ENCODE results near the gene PTPRM. TPM values are rescaled to one million over a fixed set of nuclear protein-coding genes. Genes with fewer than 3 reads are reported as not detected.

PTPRM gene
- total and polyA plus RNA-seq, 2 of the 4 experiments (the other 2 are of a cell fraction): 28.3 to 51.2 TPM

- Histone ChIP-seq H4K8ac (ENCODE audit: low read depth in 2 of 2, low read length in 2 of 2) (no peak overlapping the region), H3K9me1 (ENCODE audit: insufficient read depth, low read length) (no peaks in the 10 kb centered on the region), H4K91ac (ENCODE audit: insufficient read depth, low read depth, low read length) (no peak overlapping the region), H2BK15ac (ENCODE audit: low read depth, low read length) (no peak overlapping the region), H4K5ac (ENCODE audit: low read depth, low read length) (no peak overlapping the region), H3K9ac (ENCODE audit: low read depth, low read length) (no peak overlapping the region), H2BK20ac (ENCODE audit: low read depth, low read length) (no peak overlapping the region), H2AK9ac (replicated peaks; ENCODE audit: low read depth, low read length, poor library complexity) (no peak overlapping the region), H3K14ac (replicated peaks; ENCODE audit: low read depth, low read length) (no peak overlapping the region), H2BK5ac (ENCODE audit: low read depth, low read length, poor library complexity, severe bottlenecking) (no peak overlapping the region), H3K9me3 (ENCODE audit: control insufficient read depth, insufficient read depth, low read length) (no peaks in the 10 kb centered on the region), H3K36me3 (ENCODE audit: control insufficient read depth, insufficient read depth, low read length) (no peaks in the 10 kb centered on the region), H3K27me3 (ENCODE audit: control insufficient read depth, insufficient read depth, low read length) (peaks cover 11% of the 10 kb centered on the region), H3K4me2 (ENCODE audit: low read depth, low read length) (no peak overlapping the region), H2AK5ac (ENCODE audit: low read depth, low read length) (no peak overlapping the region), H3K4ac (ENCODE audit: low read depth, low read length) (no peak overlapping the region), H3K79me1 (ENCODE audit: low read depth in 1 of 2, low read length in 2 of 2) (no peaks in the 10 kb centered on the region), H3K4me3 (ENCODE audit: insufficient read depth, low read depth, low read length) (no peak overlapping the region), H4K20me1 (ENCODE audit: insufficient read depth, low read length) (no peaks in the 10 kb centered on the region), H3K56ac (ENCODE audit: extremely low read depth, insufficient read depth, low read length) (no peak overlapping the region), H3K23ac (ENCODE audit: low read depth, low read length) (no peak overlapping the region), H2AFZ (replicated peaks; ENCODE audit: low read length, poor library complexity) (no peak overlapping the region), H3K4me1 (ENCODE audit: control insufficient read depth, insufficient read depth, low read length) (no peaks in the 10 kb centered on the region), H2BK120ac (ENCODE audit: low read depth, low read length) (no peak overlapping the region), H3K18ac (ENCODE audit: low read depth, low read length) (no peak overlapping the region), H3K27ac (ENCODE audit: insufficient read depth, low read length) (no peak overlapping the region)
- ChIA-PET CTCF (interaction anchor here (0.6 kb wide), 1 partner anchor 39 kb away, joined by 4 read pairs; no protein-coding TSS in a partner anchor), POLR2A (ENCODE audit: unreplicated experiment) (no interaction called here)
- ATAC-seq (ENCODE audit: low read depth): no peak
- intact Hi-C loops (cut with micrococcal nuclease) (no loop called here), in situ Hi-C loops (cut with MboI; ENCODE audit: low sequenced_read_pairs) (no loop called here), dilution Hi-C loops (cut with HindIII; ENCODE audit: low sequenced_read_pairs, unreplicated experiment) (no loop called here)
- DNase-seq: no peak
- BruUV-seq (replicated peaks): no TSS peak
- 75% methylated on average over 3 of the region's 8 CpGs; no CpG with 5 or more reads in 1 of the 2 experiments for WGBS, 2 experiments (ENCODE audit: extremely low coverage in 2 of 2, insufficient read length in 1 of 2)
- TF ChIP-seq CHD1 (IDR thresholded peaks at IDR 0.05; ENCODE audit: low read depth, low read length) (no peak), NFE2L2 (IDR thresholded peaks at IDR 0.05; ENCODE audit: low read depth, low read length) (no peak), CTCF (conservative IDR thresholded peaks at IDR 0.05; ENCODE audit: low read depth, low read length) (no peak), MAZ (IDR thresholded peaks at IDR 0.05; ENCODE audit: borderline replicate concordance, low read depth, low read length) (no peak), FOS (IDR thresholded peaks at IDR 0.05; ENCODE audit: low read depth, low read length) (no peak), USF2 (IDR thresholded peaks at IDR 0.05; ENCODE audit: low read depth, low read length) (no peak), ELK1 (IDR thresholded peaks at IDR 0.05; ENCODE audit: borderline replicate concordance, low read depth, low read length) (no peak), RFX5 (IDR thresholded peaks at IDR 0.05; ENCODE audit: low read depth, low read length) (no peak), SMC3 (IDR thresholded peaks at IDR 0.05; ENCODE audit: low read depth, low read length) (no peak), RCOR1 (IDR thresholded peaks at IDR 0.05; ENCODE audit: insufficient replicate concordance, low read length) (no peak), MAFK (IDR thresholded peaks at IDR 0.05; ENCODE audit: low read depth, low read length) (no peak), BHLHE40 (IDR thresholded peaks at IDR 0.05; ENCODE audit: low read depth, low read length) (no peak), RAD21 (IDR thresholded peaks at IDR 0.05; ENCODE audit: low read length) (no peak), POLR2A (IDR thresholded peaks at IDR 0.05; ENCODE audit: low read depth, low read length) (no peak), CEBPB (IDR thresholded peaks at IDR 0.05; ENCODE audit: low read depth, low read length) (no peak)
These were observed 888.8 kb downstream of the PTPRM start for GRCh38 chr18:8455661-8456614.
